Measurements from ENCODE around the gene HIF1A.

Gene HIF1A

DNA sequence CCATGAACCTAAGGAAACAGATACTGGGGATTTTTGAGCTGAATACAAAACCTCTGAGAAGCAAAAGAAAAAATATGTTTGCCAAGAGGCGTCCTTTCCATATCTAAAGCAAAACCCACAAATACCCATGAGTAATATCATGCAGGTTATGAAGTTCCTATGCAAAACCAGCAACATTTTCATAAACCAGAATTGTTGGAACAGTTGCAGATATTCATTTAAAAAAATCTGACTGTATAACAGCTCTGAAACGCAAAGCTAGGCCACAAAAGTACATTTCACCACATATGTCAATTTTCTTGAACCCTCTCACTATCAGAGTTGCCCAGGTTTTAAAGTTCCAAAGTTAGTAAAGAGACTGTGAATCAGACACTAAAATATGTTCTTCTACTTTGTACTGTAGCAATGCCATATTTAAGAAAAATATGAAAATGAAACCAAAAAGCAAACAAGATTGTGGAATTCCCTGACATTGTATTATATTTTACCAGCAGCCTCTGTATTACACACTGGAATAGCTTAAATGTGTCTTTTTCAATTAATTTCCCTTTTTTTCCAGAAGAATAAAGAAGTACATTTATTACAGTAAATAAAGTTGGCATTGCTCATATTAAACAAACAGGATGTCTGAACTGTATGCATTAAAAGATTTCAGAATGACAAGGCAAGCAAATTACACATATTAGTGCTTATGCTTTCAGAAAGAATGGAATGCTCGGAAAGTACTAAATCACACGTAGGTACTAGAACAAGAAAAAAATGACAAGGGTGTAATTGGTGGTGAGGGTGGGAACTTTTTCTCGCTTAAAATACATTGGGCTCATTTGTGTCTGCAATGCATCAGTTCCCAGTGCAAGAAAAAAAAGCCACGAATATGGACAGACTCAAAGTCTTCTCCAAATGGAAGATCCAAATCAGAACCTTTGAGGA lies 33.6 kb upstream of the HIF1A start:
- TF ChIP-seq, protein P1, sequence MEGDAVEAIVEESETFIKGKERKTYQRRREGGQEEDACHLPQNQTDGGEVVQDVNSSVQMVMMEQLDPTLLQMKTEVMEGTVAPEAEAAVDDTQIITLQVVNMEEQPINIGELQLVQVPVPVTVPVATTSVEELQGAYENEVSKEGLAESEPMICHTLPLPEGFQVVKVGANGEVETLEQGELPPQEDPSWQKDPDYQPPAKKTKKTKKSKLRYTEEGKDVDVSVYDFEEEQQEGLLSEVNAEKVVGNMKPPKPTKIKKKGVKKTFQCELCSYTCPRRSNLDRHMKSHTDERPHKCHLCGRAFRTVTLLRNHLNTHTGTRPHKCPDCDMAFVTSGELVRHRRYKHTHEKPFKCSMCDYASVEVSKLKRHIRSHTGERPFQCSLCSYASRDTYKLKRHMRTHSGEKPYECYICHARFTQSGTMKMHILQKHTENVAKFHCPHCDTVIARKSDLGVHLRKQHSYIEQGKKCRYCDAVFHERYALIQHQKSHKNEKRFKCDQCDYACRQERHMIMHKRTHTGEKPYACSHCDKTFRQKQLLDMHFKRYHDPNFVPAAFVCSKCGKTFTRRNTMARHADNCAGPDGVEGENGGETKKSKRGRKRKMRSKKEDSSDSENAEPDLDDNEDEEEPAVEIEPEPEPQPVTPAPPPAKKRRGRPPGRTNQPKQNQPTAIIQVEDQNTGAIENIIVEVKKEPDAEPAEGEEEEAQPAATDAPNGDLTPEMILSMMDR (IDR thresholded peaks at IDR 0.05; ENCODE audit: extremely low read depth, missing control alignments): no peak
- DNase-seq (ENCODE audit: low spot score): peak; percentile 28

DNA sequence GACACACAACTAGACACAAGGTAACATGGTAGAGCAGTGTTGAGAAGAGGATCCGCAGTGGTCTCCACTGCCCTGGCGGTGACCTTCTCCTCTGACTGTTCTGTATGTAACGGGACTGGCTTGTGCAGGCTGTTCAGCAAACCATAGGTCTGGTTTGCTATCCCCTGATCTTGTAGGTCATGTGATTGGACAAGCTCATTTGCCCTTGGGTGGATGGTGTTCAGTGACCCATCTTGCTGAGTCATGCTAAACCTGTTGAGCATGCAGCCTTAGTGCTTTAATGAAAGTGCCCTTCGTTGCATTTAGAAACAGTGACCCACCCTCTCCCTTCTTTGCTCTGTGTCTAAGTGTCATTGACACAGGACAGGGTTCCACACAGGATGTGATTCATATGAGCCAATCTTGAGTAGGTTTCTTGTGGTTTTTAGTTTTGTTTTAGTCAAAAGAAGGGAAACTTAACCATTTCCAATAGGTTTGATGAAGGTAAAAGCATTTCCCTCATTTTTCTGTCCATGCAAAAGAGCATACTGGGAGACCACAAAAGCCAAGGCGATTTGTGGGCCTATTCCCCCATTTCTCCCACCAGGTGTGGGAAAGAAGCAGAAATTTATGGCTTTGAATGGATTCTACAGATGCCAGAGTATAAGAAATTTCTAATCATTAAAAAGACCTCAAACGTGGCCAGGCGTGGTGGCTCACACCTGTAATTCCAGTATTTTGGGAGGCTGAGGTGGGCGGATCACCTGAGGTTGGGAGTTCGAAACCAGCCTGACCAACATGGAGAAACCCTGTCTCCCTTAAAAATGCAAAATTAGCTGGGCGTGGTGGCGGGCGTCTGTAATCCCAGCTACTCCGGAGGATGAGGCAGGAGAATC lies 32.6 kb upstream of the HIF1A start:
- TF ChIP-seq, protein P1 (IDR thresholded peaks at IDR 0.05; ENCODE audit: extremely low read depth, missing control alignments): no peak
- peak; percentile 74 for DNase-seq (ENCODE audit: low spot score)

DNA sequence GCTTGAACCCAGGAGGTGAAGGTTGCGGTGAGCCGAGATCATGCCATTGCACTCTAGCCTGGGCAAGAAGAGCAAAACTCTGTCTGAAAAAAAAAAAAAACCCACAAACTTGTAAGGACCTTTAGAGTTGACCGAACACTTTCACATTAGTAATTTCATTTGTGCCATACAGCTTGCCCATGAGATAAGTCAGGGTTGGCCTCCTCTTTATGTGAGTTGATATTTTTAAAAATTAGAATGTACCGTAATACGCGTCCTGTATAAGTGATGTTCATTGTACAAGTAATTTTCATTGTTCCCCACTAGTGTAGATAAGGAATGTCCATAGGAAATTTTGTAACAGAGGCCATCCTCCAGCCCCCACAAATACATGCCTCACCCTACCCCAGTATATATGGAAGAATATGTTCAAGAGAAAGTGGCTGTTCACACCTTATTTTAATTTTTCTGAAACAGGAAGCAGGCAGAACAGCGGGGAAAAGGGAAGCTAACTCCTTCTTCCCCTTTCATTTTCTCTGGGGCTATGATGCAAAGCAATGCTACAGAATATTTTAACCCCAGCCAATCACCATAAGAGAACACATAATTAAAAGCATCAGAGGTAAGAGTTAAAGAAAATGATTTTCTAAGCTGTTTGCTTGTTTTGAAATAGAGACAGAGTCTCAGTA lies 31.9 kb upstream of the HIF1A start:
- DNase-seq (ENCODE audit: low spot score): peak; percentile 20
- TF ChIP-seq, protein P1 (IDR thresholded peaks at IDR 0.05; ENCODE audit: extremely low read depth, missing control alignments): no peak

DNA sequence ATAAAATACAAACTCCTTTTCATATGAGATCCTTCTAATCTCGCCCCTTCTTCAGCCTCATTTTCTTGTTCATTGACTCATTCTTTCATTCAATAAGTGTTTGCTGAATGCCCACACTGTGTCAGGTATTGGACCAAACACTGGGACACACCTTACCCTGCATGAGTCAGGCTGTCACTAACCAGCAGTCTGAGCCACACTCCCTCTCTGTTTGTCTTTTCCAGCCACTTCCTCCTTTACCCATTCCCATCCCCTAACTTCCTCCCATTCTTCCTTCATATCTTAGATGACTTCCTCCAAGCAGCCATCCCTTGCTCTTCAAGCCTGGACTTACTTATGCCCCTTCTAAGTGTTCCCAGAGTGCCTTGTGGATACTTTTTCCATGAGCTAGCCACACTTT lies 27.0 kb upstream of the HIF1A start:
- DNase-seq (ENCODE audit: low spot score): no peak
- TF ChIP-seq, protein P1 (IDR thresholded peaks at IDR 0.05; ENCODE audit: extremely low read depth, missing control alignments): no peak

DNA sequence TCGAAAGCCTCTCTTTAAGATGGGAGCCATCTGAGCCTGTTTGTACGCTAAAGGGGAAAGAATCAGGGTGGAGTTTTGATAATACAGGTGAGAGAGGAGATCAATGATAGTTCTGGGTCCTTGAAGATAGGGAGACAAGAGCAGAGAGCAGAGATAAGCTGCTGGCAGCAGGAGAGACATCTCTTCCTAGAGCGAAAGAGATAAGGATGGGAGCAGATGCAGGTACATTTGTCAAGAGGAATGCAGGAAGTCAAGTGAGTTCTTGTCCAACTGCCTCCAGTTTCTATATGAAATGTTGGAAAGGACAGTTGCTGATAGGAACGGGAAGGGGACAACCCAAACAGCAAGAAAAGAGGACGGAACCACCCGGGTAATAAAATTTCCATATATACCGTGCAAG lies 24.7 kb upstream of the HIF1A start:
- TF ChIP-seq, protein P1 (IDR thresholded peaks at IDR 0.05; ENCODE audit: extremely low read depth, missing control alignments): no peak
- no peak for DNase-seq (ENCODE audit: low spot score)

DNA sequence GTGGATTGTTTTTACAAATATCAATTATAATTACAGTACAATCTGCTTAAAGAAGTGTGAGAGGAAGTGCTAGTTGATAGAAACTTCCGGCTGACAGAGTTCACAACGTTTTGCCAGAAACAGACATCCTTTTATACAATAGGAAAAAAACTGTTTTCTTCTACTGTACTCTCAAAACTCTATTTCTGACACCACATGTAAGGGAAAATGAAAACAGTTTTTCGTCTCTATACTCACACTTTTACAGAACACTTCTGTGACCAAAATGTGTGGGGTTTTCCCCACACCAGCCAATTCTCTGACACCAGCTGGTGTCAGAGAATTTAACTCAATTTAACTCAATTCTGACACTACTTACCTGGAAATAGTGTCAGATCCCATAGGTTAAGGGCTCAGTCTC lies 24.2 kb upstream of the HIF1A start:
- peak; percentile 49 for DNase-seq (ENCODE audit: low spot score)
- TF ChIP-seq, protein P1 (IDR thresholded peaks at IDR 0.05; ENCODE audit: extremely low read depth, missing control alignments): no peak
